ENCODE results near the gene DCLRE1B.

The DCLRE1B gene

GRCh38 chr1:113935176-113935575 is 30.1 kb downstream of the DCLRE1B start:
- Histone ChIP-seq H3K9me3 (ENCODE audit: insufficient read depth, low read depth, low read length) (no peaks in the 10 kb centered on the region), H3K4me3 (ENCODE audit: low read length, poor library complexity, severe bottlenecking) (peak overlapping the region; percentile 79), H2AFZ (ENCODE audit: low read length) (no peak overlapping the region), H3K27me3 (ENCODE audit: insufficient read depth, low read length, poor library complexity, severe bottlenecking) (no peaks in the 10 kb centered on the region), H3K9ac (ENCODE audit: low read depth, low read length, poor library complexity, severe bottlenecking) (no peak overlapping the region), H3F3A (ENCODE audit: low read depth) (peaks cover 13% of the 10 kb centered on the region; the same call in 1 of the 2 replicates), H3K4me2 (ENCODE audit: low read depth, low read length, poor library complexity, severe bottlenecking) (peak overlapping the region; percentile 100), H3K36me3 (ENCODE audit: insufficient read depth, low read length) (no peaks in the 10 kb centered on the region; the same call in 1 of the 2 replicates), H4K20me1 (ENCODE audit: insufficient read depth, low read length, poor library complexity, severe bottlenecking) (peaks cover 98% of the 10 kb centered on the region), H3K9me2 (replicated peaks; ENCODE audit: low read depth, low read length) (no peaks in the 10 kb centered on the region), H3K79me2 (ENCODE audit: insufficient read depth, low read length) (peaks cover 100% of the 10 kb centered on the region), H3K4me1 (ENCODE audit: insufficient read depth, low read length, poor library complexity, severe bottlenecking) (peaks cover 83% of the 10 kb centered on the region)
- TF ChIP-seq CTCF (conservative IDR thresholded peaks at IDR 0.05; ENCODE audit: low read length) (no peak), EZH2phosphoT487 (IDR thresholded peaks at IDR 0.05; ENCODE audit: borderline replicate concordance) (no peak)

- Histone ChIP-seq H3K9me2 (replicated peaks; ENCODE audit: low read depth, low read length) (no peaks in the 10 kb centered on the region), H2AFZ (ENCODE audit: low read length) (no peak overlapping the region), H3K4me2 (ENCODE audit: low read depth, low read length, poor library complexity, severe bottlenecking) (peak overlapping the region; percentile 100), H3K9ac (ENCODE audit: low read depth, low read length, poor library complexity, severe bottlenecking) (no peak overlapping the region), H3K27me3 (ENCODE audit: insufficient read depth, low read length, poor library complexity, severe bottlenecking) (no peaks in the 10 kb centered on the region), H3F3A (ENCODE audit: low read depth) (peaks cover 10% of the 10 kb centered on the region; the same call in 1 of the 2 replicates), H4K20me1 (ENCODE audit: insufficient read depth, low read length, poor library complexity, severe bottlenecking) (peaks cover 96% of the 10 kb centered on the region), H3K4me1 (ENCODE audit: insufficient read depth, low read length, poor library complexity, severe bottlenecking) (peaks cover 86% of the 10 kb centered on the region), H3K4me3 (ENCODE audit: low read length, poor library complexity, severe bottlenecking) (peak overlapping the region; percentile 79), H3K79me2 (ENCODE audit: insufficient read depth, low read length) (peaks cover 100% of the 10 kb centered on the region), H3K9me3 (ENCODE audit: insufficient read depth, low read depth, low read length) (no peaks in the 10 kb centered on the region), H3K36me3 (ENCODE audit: insufficient read depth, low read length) (peaks cover 8% of the 10 kb centered on the region)
- TF ChIP-seq EZH2phosphoT487 (IDR thresholded peaks at IDR 0.05; ENCODE audit: borderline replicate concordance): no peak
- no peak for TF ChIP-seq CTCF (conservative IDR thresholded peaks at IDR 0.05; ENCODE audit: low read length)
Measured at GRCh38 chr1:113935970-113936369, 30.8 kb downstream of the DCLRE1B start.

- H3K79me2 ChIP-seq (ENCODE audit: insufficient read depth, low read length): peaks cover 97% of the 10 kb centered on the region
- H3K4me2 ChIP-seq (ENCODE audit: low read depth, low read length, poor library complexity, severe bottlenecking): peak overlapping the region; percentile 100
- no peaks in the 10 kb centered on the region for H3K9me2 ChIP-seq (replicated peaks; ENCODE audit: low read depth, low read length)
- H3K9ac ChIP-seq (ENCODE audit: low read depth, low read length, poor library complexity, severe bottlenecking): peak overlapping the region; percentile 16
- TF ChIP-seq CTCF (conservative IDR thresholded peaks at IDR 0.05; ENCODE audit: low read length): no peak
- no peak for TF ChIP-seq EZH2phosphoT487 (IDR thresholded peaks at IDR 0.05; ENCODE audit: borderline replicate concordance)
- no peak overlapping the region for H2AFZ ChIP-seq (ENCODE audit: low read length)
- H3F3A ChIP-seq (ENCODE audit: low read depth): peaks cover 3% of the 10 kb centered on the region; the same call in 1 of the 2 replicates
- H3K4me3 ChIP-seq (ENCODE audit: low read length, poor library complexity, severe bottlenecking): peak overlapping the region; percentile 45
- H3K36me3 ChIP-seq (ENCODE audit: insufficient read depth, low read length): peaks cover 15% of the 10 kb centered on the region
- peaks cover 95% of the 10 kb centered on the region for H4K20me1 ChIP-seq (ENCODE audit: insufficient read depth, low read length, poor library complexity, severe bottlenecking)
- H3K4me1 ChIP-seq (ENCODE audit: insufficient read depth, low read length, poor library complexity, severe bottlenecking): peaks cover 76% of the 10 kb centered on the region
- H3K27me3 ChIP-seq (ENCODE audit: insufficient read depth, low read length, poor library complexity, severe bottlenecking): no peaks in the 10 kb centered on the region
- H3K9me3 ChIP-seq (ENCODE audit: insufficient read depth, low read depth, low read length): no peaks in the 10 kb centered on the region
Measured at GRCh38 chr1:113937146-113937545, 32.0 kb downstream of the DCLRE1B start.

Measured in Loucy (cell line).